HUDEP-2 (cell line): Measurements from ENCODE around the gene HIPK2.

Experiments
- DNase-seq, 76 experiments: peaks; one replicate each; lab custom pipeline; 2025; ENCODE audit not compliant: unreplicated experiment in 76 of 76; lab: John Stamatoyannopoulos, UW

The HIPK2 gene

GRCh38 chr7:139718141-139718540 lies 59.7 kb downstream of the HIPK2 start:
- no peak for DNase-seq

GRCh38 chr7:139716156-139716942 lies 61.4 kb downstream of the HIPK2 start:
- no peak for DNase-seq

- DNase-seq = no peak
Observed at GRCh38 chr7:139715194-139715815, 62.5 kb downstream of the HIPK2 start.

GRCh38 chr7:139714163-139714901 lies 63.5 kb downstream of the HIPK2 start:
- no peak for DNase-seq

- no peak for DNase-seq
Observed at GRCh38 chr7:139713526-139714162, 64.2 kb downstream of the HIPK2 start.

GRCh38 chr7:139713061-139713460 lies 64.7 kb downstream of the HIPK2 start:
- DNase-seq = no peak

- DNase-seq = no peak
Observed at GRCh38 chr7:139711991-139712743, 65.6 kb downstream of the HIPK2 start.

GRCh38 chr7:139710036-139710435 lies 67.8 kb downstream of the HIPK2 start:
- no peak for DNase-seq

- DNase-seq = no peak
Observed at GRCh38 chr7:139709485-139709884, 68.3 kb downstream of the HIPK2 start.

GRCh38 chr7:139708541-139708940 lies 69.3 kb downstream of the HIPK2 start:
- no peak for DNase-seq

GRCh38 chr7:139706837-139707236 lies 71.0 kb downstream of the HIPK2 start:
- no peak for DNase-seq

GRCh38 chr7:139704308-139704879 lies 73.4 kb downstream of the HIPK2 start:
- no peak for DNase-seq

GRCh38 chr7:139703487-139704307 lies 74.1 kb downstream of the HIPK2 start:
- DNase-seq = peak in 2 of 76 experiments; percentile 3

- no peak for DNase-seq
Observed at GRCh38 chr7:139702811-139703486, 74.8 kb downstream of the HIPK2 start.

- no peak for DNase-seq
Observed at GRCh38 chr7:139702313-139702731, 75.5 kb downstream of the HIPK2 start.

GRCh38 chr7:139701908-139702307 lies 75.9 kb downstream of the HIPK2 start:
- no peak for DNase-seq

GRCh38 chr7:139700505-139701235 lies 77.1 kb downstream of the HIPK2 start:
- no peak for DNase-seq
